ENCODE results near the gene AAMP.

AAMP gene

GRCh38 chr2:218292048-218293014 lies 22.4 kb upstream of the AAMP start, which contains the start of gene TMBIM1:
TMBIM1 (minus strand) TSS chr2:218292503; CDS start chr2:218282141, 10,362 bp downstream.
- H3K9me3 ChIP-seq = no peaks in the 10 kb centered on the region
- H3K27ac ChIP-seq = peak within 1 kb of the TSS; percentile 99
- DNase-seq = peak; percentile 84 to 91
- no peaks in the 10 kb centered on the region for H3K36me3 ChIP-seq
- H3K4me3 ChIP-seq = peak within 1 kb of the TSS; percentile 89 to 96
- TF ChIP-seq, protein P1, sequence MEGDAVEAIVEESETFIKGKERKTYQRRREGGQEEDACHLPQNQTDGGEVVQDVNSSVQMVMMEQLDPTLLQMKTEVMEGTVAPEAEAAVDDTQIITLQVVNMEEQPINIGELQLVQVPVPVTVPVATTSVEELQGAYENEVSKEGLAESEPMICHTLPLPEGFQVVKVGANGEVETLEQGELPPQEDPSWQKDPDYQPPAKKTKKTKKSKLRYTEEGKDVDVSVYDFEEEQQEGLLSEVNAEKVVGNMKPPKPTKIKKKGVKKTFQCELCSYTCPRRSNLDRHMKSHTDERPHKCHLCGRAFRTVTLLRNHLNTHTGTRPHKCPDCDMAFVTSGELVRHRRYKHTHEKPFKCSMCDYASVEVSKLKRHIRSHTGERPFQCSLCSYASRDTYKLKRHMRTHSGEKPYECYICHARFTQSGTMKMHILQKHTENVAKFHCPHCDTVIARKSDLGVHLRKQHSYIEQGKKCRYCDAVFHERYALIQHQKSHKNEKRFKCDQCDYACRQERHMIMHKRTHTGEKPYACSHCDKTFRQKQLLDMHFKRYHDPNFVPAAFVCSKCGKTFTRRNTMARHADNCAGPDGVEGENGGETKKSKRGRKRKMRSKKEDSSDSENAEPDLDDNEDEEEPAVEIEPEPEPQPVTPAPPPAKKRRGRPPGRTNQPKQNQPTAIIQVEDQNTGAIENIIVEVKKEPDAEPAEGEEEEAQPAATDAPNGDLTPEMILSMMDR (IDR thresholded peaks at IDR 0.05) = peak; percentile 81 to 95
- no peaks in the 10 kb centered on the region for H3K27me3 ChIP-seq
- intact Hi-C loops (cut with DNase I; ENCODE audit: low total_unique reads) = no loop called here
- H3K4me1 ChIP-seq = peaks cover 0 to 88% (median 68%) of the 10 kb centered on the region in 4 donors

GRCh38 chr2:218291318-218292047 lies 21.5 kb upstream of the AAMP start:
- Histone ChIP-seq H3K27me3 (no peaks in the 10 kb centered on the region), H3K27ac (peak overlapping the region; percentile 99), H3K9me3 (no peaks in the 10 kb centered on the region), H3K36me3 (no peaks in the 10 kb centered on the region), H3K4me1 (peaks cover 0 to 82% (median 68%) of the 10 kb centered on the region in 4 donors), H3K4me3 (peak overlapping the region; percentile 89 to 96)
- TF ChIP-seq, protein P1 (IDR thresholded peaks at IDR 0.05) = no peak
- peak in 1 of 2 donors; percentile 56 for DNase-seq
- intact Hi-C loops (cut with DNase I; ENCODE audit: low total_unique reads) = no loop called here

DNA sequence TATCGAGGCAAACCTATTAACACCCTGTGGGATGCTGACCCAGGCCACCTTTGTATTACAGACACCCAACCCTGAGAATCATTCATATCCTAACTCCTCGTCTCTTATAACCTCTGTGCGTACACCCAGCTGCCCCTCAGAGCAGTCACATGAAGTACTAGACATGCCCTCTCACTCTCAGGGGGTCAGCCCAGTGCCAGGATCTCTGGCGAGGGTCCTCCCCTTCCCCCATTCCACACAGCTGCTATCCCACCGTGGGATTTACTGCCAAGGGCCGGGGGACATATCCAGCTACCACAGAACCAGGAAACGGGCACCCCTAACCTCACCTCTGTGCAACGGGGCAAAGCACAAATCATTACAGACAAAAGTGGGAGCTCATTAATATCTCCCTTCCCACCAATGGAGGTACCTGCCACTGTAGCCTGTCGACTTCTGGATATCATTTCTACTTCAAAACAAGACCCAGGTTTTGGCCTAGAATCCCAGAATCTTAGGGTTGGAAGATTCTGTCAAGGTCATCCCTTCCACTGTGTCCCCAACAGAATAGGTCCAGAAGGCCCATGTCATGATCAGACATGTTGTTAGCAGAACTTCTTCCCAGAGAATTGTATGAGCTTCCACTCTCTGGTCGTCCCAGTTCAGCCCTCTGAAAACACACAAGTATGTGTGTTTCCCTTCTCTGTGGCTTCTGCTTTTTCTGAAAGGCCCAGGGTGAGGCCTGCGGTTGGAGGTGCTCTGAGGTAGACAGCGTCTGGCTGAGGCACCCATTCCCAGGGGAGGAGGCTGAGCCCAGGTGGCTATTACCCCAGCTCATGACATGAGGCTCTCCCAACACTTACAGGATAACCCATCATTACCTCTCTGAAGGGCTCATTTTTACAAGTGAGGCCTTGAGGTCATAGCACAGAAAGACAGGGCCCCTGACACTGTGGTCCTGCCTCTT lies 20.7 kb upstream of the AAMP start:
- H3K4me3 ChIP-seq = peak overlapping the region; percentile 89 to 96
- no peak for DNase-seq
- H3K27ac ChIP-seq = peak overlapping the region; percentile 99
- intact Hi-C loops (cut with DNase I; ENCODE audit: low total_unique reads) = no loop called here
- no peaks in the 10 kb centered on the region for H3K9me3 ChIP-seq
- no peaks in the 10 kb centered on the region for H3K27me3 ChIP-seq
- peaks cover 0 to 82% (median 75%) of the 10 kb centered on the region in 4 donors for H3K4me1 ChIP-seq
- TF ChIP-seq, protein P1 (IDR thresholded peaks at IDR 0.05) = no peak
- no peaks in the 10 kb centered on the region for H3K36me3 ChIP-seq

DNA sequence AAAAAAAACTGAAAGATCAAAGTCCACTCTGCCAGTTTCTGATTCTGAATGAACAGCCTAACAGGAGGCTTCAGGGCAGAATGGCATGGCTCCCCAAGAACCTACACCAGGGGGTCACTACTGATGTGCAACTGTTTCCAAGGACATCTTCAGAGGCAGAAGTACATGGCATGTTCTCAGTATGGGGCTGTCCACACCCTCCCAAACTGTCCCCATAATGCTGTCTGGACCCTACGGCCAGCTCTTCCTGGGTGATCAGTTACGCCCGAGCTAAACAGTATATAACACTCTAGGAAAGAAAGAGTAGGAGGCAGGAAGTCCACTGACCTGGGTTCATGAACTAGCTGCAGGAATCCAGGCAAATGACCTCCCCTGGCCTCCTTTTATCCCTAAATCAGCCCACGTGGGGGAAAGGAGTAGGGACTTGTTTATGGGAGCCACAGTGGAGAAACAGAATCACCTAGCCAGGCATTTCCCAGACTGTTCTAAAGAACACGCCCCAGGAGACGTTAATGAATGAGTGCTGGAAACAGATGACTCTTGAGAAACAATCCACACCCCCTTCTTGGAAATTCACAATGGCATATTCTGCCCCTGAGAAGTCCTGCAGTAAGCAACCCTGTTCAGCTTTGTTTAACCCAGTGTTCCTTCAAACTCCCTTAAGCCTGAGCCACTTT lies 19.8 kb upstream of the AAMP start:
- H3K4me1 ChIP-seq = peaks cover 1 to 82% (median 74%) of the 10 kb centered on the region in 4 donors
- H3K27me3 ChIP-seq = no peaks in the 10 kb centered on the region
- peak; percentile 65 to 68 for DNase-seq
- H3K36me3 ChIP-seq = no peaks in the 10 kb centered on the region
- TF ChIP-seq, protein P1 (IDR thresholded peaks at IDR 0.05) = no peak
- no peaks in the 10 kb centered on the region for H3K9me3 ChIP-seq
- H3K27ac ChIP-seq = peak overlapping the region; percentile 99
- peak overlapping the region; percentile 89 to 96 for H3K4me3 ChIP-seq
- intact Hi-C loops (cut with DNase I; ENCODE audit: low total_unique reads) = loop anchor here (5.0 kb wide), 1 partner anchor 108 kb away; the partner anchor contains the start of gene CTDSP1

All from tibial artery (tissue), 4 donors.